ENCODE results near the gene STX17. TPM values are rescaled to one million over a fixed set of nuclear protein-coding genes. Genes with fewer than 3 reads are reported as not detected.

Gene STX17
- 44.3 TPM for total RNA-seq

GRCh38 chr9:99906403-99907207, at the start of gene STX17:
STX17 (plus strand) TSS chr9:99906654; CDS start chr9:99915240, 8,586 bp downstream.

Other genes with a start within 250 kb of the STX17 start
- 5.1 TPM for gene NR4A3, start 84.8 kb upstream of the STX17 start, total RNA-seq
- gene ERP44, start 192.3 kb downstream of the STX17 start, total RNA-seq, result 26.5 TPM
- gene INVS, start 192.6 kb downstream of the STX17 start, total RNA-seq, result 56.1 TPM

Measured in camera-type eye (tissue), 1 donor.